GM21717 (cell line): ENCODE results near the gene DAO.
"Not testable (repeated sequence)": the region's sequence is repeated elsewhere in the genome, so short reads cannot be mapped to it uniquely, and the experiment has no call there.

Experiments used
- ATAC-seq: cut with Tn5 transposase; IDR thresholded peaks from one replicate; pipeline ENCODE4 v1.9.1; 2021; ENCODE audit warnings: mild to moderate bottlenecking, moderate library complexity; ENCODE audit not compliant: unreplicated experiment

Gene DAO

DNA sequence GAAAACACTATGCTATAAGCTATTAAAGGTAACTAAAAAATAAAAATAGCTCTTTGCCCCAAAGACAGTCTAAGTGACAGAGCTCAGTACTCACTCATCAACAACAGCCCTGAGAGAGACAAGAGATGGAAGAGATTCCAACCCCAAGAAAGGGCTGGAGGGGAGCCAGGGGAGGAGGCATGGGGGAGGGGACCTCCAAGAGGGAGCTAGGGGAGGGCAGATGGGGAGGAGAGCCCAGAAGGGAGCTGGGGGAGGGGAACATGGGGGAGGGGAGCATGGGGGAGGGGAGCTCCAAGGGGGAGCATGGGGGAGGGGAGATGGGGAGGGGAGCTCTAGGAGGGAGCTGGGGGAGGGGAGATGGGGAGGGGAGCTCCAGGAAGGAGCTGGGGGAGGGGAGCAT is 30.2 kb upstream of the DAO start:
- ATAC-seq, result no peak

DNA sequence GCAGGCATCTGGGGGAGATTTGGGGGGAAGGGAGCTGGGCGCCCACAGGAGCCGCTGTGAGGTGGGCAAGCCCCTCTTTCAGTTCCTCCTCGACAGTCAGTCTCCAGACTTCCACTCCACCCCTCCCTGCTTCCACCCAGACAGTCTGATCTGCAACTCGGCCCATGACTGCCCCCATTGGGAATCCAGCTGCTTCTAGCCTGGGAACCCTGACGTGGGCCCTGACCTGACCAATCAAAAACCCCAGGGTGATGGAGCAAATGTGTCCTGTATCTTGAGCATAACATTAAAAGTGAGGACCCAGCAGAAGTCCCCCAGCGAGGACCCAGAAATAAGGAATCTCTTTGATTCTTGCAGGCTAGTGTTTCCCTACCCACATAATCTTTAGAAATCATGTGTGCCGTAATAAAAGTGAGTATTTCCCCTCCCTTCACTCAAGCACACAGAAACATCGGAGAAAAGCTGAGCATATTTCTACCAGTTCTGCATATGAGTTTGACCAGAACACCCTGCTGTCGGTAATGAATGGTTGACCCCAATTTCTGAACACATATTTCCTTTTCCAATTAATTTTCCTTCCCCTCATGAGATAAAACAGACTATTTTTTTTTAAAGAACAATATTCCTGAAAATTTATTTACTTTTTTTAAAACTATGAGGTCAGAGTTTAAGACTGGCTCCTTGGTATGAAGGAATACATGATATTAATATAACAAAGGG is 28.9 kb upstream of the DAO start:
- ATAC-seq, result peak; percentile 60

DNA sequence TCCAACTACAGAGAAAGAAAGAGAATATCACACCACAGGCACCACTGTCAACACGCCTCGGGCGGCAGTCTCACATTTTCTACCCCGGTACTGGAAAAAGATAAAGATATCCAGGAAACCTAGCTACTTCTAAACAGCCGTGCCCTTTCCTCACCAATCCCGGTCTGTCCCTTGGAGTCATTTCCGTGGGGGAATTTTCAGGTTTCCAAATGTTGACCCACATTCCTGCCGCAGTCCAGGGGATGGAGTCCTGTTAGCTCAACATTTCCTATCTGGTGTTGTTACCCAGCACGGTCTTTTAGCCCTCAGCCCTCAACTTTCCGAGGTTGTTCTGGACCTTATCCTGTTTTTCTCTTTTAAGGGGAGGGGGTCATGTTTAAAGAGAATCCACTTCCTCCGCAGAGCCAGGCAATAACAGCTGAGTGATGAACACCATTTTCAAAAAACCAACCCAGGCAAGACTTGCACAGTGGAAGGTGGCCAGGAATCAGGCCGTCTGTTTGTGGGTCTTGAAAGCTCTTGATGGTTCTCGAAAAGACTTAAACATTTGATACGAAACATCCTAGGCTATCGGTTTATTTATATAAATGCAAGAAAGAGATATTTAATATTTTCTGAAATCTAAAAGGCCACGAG is 27.1 kb upstream of the DAO start:
- ATAC-seq, result no peak

DNA sequence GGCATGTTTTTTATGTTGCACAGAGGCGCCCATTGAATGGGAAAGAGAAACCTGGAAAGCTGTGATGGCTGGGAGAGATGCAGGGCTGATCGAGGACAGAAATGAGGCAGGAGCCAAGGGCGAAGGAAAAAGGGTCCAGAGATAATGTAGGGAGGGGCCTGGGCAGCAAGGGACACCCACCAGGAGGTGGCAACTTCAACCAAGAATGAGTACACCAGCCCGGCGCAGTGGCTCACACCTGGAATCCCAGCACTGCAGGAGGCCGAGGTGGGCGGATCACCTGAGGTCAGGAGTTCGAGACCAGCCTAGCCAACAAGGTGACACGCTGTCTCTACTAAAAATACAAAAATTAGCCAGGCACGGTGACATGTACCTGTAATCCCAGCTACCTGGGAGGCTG is 26.5 kb upstream of the DAO start:
- no peak for ATAC-seq

DNA sequence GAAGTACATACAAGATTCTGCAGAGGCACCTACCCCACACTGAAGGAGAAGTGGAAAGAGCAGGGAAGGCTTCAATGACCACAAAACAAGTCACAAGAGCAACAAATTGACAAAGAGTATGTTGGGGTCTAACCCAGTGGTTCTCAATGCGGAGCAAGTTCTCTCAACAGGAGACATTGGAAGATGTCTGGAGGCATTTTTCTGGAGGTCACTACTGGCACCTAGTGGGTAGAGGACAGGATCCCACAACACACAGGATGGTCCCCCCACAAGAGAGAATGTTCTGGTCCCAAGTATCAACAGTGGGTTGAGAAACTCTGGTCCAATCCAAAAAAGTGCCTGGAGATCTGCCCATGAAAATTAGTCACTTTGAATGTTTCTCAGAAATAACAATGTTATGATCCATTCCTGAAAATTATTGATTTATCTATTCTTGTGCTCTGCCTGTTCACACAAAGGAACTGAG is 25.9 kb upstream of the DAO start:
- ATAC-seq, result no peak

DNA sequence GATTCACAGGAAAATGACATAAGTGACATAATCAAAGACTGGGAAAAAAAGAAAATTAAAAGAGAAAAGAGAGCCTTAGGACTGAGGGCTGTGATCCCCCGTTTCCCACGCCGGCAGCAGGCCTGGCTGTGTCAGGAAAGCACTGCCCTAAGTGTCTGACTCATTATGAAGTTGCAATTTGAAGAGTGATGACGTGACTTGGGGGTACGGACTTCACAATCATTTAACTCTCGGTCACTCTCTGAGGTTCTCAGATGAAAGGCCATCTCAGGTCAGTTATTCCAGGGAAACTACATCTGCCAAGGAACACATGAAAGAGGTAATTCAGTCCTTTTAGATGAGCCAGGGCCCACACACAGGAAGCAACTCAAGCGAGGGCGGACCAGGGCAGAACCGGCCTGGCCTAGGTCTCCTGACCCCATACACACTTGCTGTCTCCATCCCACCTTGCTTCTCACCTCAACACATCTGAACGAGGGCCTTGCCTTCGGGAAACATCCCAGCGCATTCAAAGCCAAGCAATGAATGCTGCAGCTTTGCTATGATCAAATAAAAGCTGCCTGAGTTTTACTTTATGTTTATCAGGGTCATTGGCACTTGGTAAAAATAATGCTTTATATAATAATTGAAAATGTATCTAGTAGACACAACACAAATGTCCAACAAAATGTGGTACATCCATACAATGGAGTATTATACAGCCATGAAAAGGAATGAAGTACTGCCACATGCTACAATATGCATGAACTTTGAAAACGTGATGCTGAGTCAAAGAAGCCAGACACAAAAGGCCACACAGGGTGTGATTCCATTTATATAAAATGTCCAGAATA is 25.2 kb upstream of the DAO start:
- no peak for ATAC-seq

DNA sequence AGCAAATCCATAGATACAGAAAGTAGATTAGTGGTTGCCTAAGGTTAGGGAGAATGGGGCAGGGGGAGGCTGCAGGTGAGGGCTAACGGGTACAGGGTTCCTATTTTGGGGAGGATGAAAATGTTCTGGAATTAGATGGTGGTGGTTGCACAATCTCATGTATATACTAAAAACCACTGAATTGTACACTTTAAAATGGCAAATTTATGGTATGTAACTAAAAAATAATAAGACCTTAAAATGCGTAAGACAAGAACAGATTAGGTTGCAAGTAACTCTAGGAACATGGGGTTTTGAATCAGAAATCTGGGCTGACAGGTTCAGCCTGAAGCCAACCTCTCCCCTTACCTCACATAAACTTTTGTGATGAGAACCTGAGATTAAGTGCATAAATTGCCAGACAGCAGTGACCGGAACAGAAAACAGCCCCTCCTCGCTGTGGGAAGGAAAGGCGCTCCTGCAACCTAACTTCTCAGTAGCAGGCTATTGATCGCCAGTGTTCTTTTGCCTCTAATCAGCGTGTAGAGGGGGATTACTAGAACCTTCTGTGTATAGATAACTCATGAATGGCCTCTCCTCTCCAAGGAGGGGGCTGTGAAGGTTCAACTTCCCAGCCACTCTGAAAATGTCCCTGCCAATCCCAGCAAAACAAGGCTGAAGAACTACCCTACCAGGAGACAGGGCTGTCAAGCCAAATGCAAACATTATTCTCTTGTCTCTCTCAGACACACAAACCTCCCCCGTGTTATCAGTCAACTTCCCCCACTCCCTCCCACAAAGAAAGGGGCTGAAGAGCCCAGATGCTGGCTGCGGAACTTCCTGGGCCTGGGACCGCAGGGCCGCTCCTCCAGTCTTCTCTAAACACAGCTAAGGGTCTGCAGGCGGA is 24.4 kb upstream of the DAO start:
- no peak for ATAC-seq

DNA sequence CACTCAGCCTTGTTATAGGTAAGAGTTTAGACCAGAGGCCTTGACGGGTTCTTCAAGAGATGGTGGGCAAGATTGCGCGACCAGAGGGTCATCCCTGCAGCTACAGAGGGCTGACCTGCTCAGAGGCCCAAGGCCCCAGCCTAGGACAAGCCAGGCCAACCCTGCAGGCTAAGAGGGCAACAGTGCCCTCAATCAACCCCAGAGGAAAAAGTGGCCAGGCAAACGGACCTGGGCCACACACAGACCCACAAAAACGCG is 23.8 kb upstream of the DAO start:
- no peak for ATAC-seq

DNA sequence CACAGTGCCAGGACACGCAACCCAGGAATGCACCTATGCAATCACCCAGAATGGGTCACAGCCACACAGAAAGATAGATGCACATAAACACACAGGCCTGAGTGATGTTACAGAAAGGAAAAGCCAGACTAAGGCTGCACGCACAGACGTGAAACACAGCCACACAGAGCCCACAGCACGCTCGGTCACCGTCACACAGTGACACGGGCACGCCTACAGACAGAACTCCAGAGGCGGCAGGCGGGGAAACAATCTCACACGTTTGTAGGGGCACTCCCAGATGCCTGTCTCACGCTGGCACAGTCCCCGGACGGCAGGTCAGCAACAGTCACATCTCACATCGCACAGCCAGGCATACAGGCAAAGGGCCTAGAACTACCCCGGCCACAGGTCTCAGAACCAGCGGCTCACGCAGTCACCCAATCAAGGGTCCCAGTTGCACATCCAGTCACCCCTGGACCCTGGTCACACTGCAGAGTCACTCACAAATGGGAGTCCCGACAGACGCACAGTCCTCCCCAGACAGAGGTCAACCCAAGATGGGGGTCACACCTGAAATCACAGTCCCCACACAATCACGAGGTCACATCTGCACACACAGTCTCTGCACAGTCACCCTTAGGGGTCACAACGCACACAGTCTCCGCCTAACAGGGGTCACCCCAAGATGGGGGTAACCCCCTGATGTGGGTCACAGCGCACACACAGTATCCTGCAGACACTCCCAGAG is 23.3 kb upstream of the DAO start:
- peak; percentile 25 for ATAC-seq

DNA sequence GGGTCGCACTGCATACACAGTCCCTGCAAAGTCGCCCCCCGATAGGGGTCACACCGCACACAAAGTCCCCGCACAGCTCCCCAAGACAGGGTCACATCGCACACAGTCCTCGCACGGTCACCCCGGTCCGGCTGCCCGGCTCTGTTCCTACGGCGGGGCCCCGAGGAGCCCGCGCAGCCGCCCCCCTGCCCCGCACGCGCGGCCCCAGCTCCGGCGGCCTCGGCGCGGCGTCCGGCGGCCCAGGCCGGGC is 22.8 kb upstream of the DAO start:
- ATAC-seq, result no peak

DNA sequence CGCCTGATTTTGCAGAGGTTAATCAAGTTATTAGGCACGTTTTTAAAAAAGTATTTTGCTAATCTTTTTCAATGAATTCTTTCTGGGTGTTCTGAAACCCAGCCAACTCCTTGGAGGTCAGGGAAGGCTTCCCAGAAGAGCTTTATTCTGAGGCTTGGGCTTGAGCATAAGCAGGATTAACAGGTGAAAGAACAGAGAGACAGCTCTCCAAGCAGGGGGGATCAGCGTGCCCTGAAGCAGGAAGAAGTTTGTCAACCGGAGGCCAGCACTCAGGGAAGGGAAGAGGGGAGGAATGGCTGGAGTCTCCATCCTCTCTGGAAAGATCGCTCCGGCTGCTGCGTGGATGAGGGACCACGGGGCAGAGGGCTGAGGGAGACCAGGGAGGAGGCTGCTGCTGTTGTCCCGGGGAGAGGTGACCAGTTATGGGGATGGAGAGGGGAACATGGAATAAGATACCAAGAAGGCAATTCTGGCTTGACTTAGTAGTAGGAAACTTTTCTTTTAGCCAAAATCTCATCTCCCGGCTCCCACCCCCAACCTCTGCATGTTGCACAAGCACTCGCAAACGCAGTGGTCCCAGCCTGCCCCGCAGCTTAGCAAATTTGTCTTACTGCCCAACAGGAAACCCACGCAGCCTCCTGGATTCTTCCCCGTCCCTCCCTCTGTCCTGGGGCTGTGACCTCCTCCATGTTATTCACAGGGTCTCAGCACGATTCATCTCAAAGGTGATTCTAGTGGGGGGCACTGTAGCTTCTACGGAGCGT is 21.4 kb upstream of the DAO start:
- ATAC-seq, result no peak

DNA sequence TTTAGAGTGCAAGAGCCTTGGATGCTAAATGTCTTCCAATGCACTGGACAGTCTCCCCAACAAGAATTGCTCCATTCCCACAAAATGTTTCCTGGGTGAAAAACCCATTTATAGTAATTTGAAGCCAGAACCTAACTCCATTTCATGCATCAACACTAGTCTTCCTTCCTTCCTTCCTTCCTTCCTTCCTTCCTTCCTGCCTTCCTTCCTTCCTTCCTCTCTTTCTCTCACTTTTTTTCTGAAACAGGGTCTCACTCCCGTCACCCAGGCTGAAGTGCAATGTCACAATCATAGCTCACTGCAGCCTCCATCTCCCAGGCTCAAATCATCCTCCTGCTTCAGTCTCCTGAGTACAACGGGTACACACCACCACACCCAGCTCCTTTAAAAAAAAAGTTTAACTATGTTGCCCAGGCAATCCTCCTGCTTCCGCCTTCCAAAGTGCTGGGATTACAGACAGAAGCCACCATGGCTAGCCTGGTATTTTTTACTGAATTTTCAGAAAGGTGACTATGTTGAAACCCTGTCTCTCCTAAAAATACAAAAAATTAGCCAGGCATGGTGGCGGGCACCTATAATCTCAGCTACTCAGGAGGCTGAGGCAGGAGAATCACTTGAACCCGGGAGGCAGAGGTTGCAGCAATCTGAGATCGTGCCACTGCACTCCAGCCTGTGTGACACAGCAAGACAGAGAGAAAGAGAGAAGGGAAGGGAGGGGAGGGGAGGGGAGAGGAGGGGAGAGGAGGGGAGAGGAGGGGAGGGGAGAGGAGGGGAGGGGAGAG is 20.6 kb upstream of the DAO start:
- ATAC-seq, result not testable (repeated sequence)

DNA sequence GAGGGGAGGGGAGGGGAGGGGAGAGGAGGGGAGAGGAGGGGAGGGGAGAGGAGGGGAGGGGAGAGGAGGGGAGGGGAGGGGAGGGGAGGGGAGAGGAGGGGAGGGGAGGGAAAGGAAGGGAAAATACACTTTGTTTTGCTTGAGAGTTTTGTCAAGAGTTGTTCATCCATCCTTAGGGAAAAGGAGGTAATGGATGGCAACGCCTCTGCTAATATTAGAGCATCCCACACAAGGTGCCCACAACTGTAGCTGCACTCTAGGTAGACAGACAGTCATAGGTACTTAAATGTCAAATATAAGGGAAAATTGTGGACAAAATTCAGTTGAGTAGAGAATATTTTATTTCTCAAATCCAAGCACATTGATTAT is 20.0 kb upstream of the DAO start:
- ATAC-seq, result no peak

DNA sequence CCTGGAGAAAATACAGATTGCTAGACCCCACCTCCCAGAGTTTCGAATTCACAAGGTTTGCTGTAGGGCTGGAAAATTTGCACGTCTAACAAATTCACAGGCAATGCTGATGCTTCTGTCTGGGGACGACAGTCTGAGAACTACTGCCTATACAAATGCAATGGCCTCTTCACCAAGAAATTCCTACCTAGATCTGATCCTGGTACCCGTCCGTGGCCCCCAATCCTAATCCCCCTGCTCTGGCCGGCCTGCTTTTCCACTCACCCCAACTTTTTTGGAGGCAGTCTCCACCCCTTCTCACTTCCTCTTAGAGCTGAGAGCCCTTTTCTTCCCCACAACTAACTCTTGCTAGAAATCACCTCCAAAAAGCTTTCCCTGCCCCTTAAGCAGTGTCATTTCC is 19.4 kb upstream of the DAO start:
- no peak for ATAC-seq

DNA sequence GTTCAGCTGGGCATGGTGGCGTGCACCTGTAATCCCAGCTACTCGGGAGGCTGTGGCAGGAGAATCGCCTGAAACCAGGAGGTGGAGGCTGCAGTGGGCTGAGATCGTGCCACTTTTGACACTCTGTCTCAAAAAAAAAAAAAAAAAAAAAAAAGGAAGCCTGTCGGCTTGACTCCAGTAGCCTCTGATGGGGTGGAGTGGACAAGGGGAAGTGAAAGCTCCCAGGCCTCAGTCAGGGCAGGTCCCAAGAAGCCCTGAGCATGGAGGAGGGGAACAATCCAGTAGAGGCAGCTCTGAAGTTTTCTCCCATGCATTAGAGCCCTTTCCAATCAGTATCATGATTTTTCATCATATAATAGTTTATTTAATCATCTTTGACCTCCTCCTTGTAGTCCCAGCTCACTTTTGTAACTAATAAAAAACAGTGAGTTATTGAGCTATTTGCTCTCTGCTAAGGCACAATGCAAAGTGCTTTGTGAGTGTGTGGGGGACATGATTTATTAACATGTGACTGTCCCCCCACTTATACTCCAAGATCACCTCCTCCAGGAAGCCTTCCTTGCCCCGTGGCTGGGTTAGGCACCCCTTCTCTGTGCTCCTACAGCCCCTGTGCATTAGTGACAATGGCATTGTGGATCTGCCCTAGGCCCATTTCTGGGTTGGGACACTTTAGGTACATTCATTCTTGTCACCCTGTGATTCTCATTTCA is 17.9 kb upstream of the DAO start:
- ATAC-seq, result no peak

DNA sequence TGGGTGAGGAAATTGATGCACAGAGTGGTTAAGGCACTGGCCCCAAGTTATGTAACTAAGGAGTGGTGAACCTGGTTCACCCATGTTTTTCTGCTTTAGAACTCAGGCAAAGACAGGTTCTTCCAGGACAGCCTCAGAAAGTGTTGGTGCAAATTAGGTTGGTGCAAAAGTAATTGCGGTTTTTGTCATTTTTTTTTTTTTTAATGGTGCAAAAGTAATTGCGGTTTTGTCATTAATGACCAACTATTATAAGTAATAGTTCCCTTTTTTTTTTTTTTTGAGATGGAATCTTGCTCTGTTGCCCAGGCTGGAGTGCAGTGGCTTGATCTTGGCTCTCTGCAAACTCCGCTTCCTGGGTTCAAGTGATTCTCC is 17.3 kb upstream of the DAO start:
- no peak for ATAC-seq

DNA sequence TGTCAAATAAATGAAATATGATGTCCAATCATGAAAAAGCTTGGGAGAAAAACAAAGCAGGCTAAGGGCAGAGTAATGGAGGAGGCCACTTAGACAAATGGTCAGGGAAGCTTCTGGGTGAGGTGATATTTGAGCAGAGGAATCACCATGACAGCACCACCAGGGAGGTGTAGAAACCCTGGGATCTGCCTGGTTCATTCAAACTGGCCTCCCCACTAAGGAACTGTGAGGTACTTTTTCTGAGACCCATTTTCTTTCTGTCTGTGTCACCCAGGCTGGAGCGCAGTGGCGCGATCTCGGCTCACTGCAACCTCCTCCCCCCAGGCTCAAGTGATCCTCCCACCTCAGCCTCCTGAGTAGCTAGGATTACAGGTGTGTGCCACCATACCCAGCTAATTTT is 14.7 kb upstream of the DAO start:
- no peak for ATAC-seq

DNA sequence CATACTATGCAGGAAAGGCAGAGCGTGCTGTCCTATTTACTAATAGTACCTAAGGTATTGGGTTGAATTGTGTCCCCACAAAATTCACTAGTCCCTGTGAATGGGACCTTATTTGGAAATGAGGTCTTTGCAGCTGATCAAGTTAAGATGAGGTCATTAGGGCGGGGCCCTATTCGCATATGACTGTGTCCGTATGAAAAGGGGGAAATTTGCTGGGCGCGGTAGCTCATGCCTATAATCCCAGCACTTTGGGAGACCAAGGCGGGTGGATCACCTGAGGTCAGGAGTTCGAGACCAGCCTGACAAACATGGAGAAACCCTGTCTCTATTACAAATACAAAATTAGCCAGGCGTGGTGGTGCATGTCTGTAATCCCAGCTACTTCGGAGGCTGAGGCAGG is 13.8 kb upstream of the DAO start:
- ATAC-seq, result not testable (repeated sequence)

DNA sequence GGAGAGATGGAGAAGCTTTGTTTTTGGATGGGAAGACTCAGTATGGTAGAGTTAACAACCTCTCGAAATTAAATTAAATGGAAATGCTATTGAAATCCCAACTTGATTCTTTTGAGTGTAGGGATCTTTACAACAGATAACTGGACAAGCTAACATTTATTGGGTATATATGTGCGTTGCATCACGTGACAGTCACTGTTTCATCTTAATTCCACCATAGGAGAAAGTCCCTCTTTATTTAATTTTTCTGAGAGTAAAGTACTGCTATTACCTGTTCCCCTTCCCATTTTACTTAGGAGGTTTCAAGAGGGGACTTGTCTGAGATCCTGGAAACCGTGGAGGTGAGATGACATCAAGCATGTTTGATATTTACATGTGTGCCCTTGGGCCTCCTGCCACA is 11.1 kb upstream of the DAO start:
- no peak for ATAC-seq
